WI38 (cell line): Measurements from ENCODE around the gene PARD3B.

Source experiments
- H3K4me3 ChIP-seq: 2 replicates; pipeline ENCODE4 v1.5.1; 2011; ENCODE audit warnings: low read depth, mild to moderate bottlenecking, control low read depth, low read length
- CTCF ChIP-seq: IDR thresholded peaks from 2 replicates; pipeline ENCODE4 v1.5.1; 2012; ENCODE audit warnings: low read depth, mild to moderate bottlenecking, control low read depth, low read length

Gene PARD3B

GRCh38 chr2:205052781-205053180, 507.5 kb downstream of the PARD3B start:
- no peak for TF ChIP-seq CTCF
- H3K4me3 ChIP-seq: no peak overlapping the region

GRCh38 chr2:205053827-205054410, 508.6 kb downstream of the PARD3B start:
- no peak overlapping the region for H3K4me3 ChIP-seq
- TF ChIP-seq CTCF: no peak

GRCh38 chr2:205054789-205055188, 509.5 kb downstream of the PARD3B start:
- TF ChIP-seq CTCF: no peak
- no peak overlapping the region for H3K4me3 ChIP-seq

GRCh38 chr2:205055251-205055650, 510.0 kb downstream of the PARD3B start:
- TF ChIP-seq CTCF: no peak
- H3K4me3 ChIP-seq: no peak overlapping the region

- peak overlapping the region; percentile 49 for H3K4me3 ChIP-seq
These were observed 510.9 kb downstream of the PARD3B start for GRCh38 chr2:205056151-205056561.

GRCh38 chr2:205058409-205058808, 513.1 kb downstream of the PARD3B start:
- no peak for TF ChIP-seq CTCF
- no peak overlapping the region for H3K4me3 ChIP-seq

More at GRCh38 chr2:205056151-205056561, 510.9 kb downstream of the PARD3B start:
- TF ChIP-seq CTCF: no peak

GRCh38 chr2:205060269-205060668, 515.0 kb downstream of the PARD3B start:
- TF ChIP-seq CTCF: no peak
- H3K4me3 ChIP-seq: no peak overlapping the region
